Activated CD8-positive, alpha-beta memory T cell treated with anti-CD3 and anti-CD28 coated beads for 24 hours (primary cell): ENCODE data around the gene PCGF5.
"Not testable (repeated sequence)": the region's sequence is repeated elsewhere in the genome, so short reads cannot be mapped to it uniquely, and the experiment has no call there.

Experiments used
- DNase-seq: peaks from one replicate; pipeline ENCODE4 v3.0.0-alpha.2; 2020

Gene PCGF5

GRCh38 chr10:91220194-91220953 is at the start of gene PCGF5:
TSS of gene PCGF5 (plus strand) at chr10:91220663. CDS start at chr10:91222872, 2,209 bp downstream.
- DNase-seq: peak; percentile 97

DNA sequence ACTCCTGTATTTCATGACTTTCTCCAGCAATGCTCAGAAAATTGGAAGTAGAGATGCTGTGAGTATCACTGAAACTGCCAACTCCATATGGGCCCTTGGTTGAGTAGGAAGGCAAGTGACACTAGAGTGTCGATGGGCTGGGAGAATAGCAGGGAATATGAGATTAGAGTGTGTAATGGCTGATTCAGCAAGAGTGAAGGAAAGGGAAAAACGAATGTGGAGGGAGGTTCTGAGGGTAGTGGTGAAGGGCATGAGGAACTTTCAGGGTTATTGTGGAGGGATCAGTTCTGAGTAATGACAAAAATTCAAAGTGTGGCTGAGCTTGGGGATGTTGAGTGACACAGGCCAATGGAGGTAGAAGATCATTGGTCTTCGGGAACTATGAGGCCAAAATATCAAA is 49.0 kb upstream of the PCGF5 start:
- DNase-seq: no peak

DNA sequence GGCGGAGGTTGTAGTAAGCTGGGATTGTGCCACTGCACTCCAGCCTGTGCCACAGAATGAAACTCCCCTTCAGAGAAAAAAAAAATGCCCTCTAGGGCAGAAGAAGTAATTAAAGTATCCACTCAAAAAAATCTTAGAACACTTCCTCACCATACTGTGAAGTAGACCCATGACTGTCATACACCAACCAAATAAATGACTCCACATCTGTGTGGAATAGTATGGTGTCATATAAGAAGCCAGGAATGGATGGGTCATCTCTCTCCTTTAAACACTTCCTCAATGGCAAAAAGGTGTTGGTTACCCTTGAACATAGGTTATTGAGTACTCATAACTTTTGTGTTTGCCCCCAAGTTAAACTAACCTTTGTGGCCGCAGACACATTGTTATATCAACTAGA is 48.1 kb upstream of the PCGF5 start:
- DNase-seq: no peak

- no peak for DNase-seq
Measured at GRCh38 chr10:91185239-91185875, 35.1 kb upstream of the PCGF5 start.

GRCh38 chr10:91187156-91187555 is 33.3 kb upstream of the PCGF5 start:
- no peak for DNase-seq

DNA sequence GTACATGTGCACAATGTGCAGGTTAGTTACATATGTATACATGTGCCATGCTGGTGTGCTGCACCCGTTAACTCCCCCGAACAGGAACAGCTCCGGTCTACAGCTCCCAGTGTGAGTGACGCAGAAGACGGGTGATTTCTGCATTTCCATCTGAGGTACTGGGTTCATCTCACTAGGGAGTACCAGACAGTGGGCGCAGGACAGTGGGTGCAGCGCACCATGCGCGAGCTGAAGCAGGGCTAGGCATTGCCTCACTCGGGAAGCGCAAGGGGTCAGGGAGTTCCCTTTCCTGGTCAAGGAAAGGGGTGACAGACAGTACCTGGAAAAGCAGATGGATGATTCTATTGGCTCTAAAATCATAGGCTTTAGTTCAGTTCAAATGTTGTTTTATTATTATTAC is 32.5 kb upstream of the PCGF5 start:
- not testable (repeated sequence) for DNase-seq

GRCh38 chr10:91188889-91189288 is 31.6 kb upstream of the PCGF5 start:
- DNase-seq: no peak

GRCh38 chr10:91190388-91190870 is 30.0 kb upstream of the PCGF5 start:
- DNase-seq: no peak

GRCh38 chr10:91190876-91191583 is 29.4 kb upstream of the PCGF5 start:
- no peak for DNase-seq

GRCh38 chr10:91191584-91191919 is 28.9 kb upstream of the PCGF5 start:
- DNase-seq: no peak

- no peak for DNase-seq
Measured at GRCh38 chr10:91194497-91195179, 25.8 kb upstream of the PCGF5 start.

- DNase-seq: no peak
Measured at GRCh38 chr10:91196268-91197048, 24.0 kb upstream of the PCGF5 start.

- no peak for DNase-seq
Measured at GRCh38 chr10:91197127-91197526, 23.3 kb upstream of the PCGF5 start.

DNA sequence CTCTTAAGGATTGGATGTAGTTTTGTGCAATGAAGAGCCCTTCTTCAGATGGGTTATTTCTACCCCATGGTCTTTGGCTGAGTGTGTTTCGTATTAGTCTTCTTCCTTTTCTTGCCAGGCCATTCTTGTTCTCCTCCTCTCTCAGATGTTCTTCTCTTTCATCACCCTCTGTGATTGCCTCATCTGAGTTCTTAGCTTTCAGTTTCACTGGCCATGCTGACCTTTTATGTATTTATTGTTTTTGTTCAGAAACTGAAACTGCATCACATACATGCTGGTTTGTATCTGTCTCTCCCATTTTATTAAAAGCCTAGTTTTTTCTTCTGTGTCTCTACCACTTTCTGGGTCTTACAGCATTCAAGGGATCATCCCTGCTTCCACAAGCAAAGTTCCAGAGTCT is 21.7 kb upstream of the PCGF5 start:
- DNase-seq: no peak

GRCh38 chr10:91200314-91201212 is 19.9 kb upstream of the PCGF5 start:
- DNase-seq: no peak

DNA sequence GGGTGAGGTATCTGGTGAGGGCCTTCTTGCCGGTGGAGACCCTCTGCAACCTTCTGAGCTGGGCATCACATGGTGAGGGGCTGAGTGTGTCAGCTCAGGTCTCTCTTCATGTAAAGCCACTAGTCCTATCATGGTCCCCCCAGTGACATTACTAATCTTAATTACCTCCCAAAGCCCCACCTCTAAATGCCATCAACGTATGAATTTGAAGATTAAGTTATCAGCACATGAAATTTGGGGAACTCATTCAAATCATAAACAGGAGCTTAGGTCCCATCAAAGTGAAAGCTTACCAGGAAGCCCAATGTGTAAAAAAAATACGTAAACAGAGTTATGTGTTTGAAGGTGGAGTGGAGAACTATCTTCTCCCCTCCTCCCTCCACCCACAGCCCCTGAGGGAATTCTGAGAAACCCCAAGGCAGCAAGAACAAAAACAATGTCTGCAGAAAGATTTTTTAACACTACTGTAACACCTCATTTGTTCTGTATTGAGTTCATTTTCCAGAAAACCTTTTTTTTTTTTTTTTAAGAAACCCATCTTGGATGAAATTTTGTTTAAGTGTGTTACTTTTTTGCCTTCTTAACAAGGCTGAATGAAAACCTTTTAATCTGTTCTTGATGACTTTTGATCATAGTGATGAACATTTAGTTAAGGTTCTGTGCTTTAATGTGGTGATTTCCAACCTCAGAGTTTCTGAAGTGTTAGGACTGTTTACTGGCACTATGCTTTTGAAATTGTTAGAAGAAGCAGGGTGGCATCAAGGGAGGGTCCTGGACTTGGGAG is 19.1 kb upstream of the PCGF5 start:
- DNase-seq: no peak

- no peak for DNase-seq
Measured at GRCh38 chr10:91206427-91206826, 14.0 kb upstream of the PCGF5 start.

- no peak for DNase-seq
Measured at GRCh38 chr10:91206837-91207474, 13.5 kb upstream of the PCGF5 start.

DNA sequence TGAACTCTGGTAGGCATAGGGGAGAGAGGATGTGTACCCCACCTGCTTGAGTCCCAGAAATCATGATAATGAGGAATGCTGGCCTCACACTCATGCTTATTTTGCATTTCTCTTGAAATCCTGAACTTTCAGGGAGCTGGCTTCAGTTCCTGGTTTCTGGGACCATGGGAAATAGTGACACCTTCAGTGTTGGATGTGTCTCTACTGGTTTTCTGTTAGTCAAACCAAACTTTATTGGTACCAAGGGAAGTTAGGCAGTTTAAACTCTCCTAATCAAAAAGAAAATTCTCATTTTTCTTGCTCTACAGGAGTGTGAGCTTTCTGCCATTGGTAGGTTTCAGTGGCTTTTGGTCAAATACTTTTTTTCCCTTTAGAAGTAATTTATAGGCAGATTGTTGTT is 11.8 kb upstream of the PCGF5 start:
- DNase-seq: no peak

DNA sequence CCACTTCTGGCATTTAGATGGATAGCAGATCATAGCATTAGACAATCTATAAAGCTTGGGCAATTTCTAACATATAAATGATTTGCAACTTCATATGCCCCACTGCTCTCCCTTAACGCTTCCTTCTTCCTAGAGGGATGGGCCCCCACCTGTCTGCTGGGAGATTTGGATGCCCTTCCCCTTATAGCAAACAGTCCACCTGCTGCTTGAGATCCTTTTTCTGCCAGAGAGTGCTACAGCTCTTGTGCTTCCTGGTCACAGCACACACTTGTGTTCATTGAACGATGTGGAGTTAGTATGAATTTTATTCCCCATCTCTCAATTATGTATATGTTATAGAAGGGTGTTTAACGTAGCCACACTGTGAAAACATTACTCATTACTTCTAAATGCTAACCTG is 10.4 kb upstream of the PCGF5 start:
- no peak for DNase-seq
